Tibial nerve (tissue), 4 donors: ENCODE results near the gene SCAI. TPM values are rescaled to one million over a fixed set of nuclear protein-coding genes. Genes with fewer than 3 reads are reported as not detected.

ENCODE experiments used
- DNase-seq, 2 donors: peaks; one replicate each; pipeline ENCODE4 v3.0.0-alpha.2; 2019; ENCODE audit warnings: low spot score in 2 of 2
- H3K27ac ChIP-seq, 4 donors: fragments of 200-600 bp; sonication (generic) in 3 of 4; one replicate each; pipeline ENCODE4 v1.5.1; 2017 to 2019; ENCODE audit warnings: mild to moderate bottlenecking in 1 of 4
- H3K27me3 ChIP-seq, 2 donors: fragments of 200-600 bp; sonication (generic) in 1 of 2; one replicate each; pipeline versions ENCODE4 v1.5.1 to v1.6.0; 2017 to 2019
- H3K36me3 ChIP-seq, 3 donors: fragments of 200-600 bp; sonication (generic); one replicate each; pipeline ENCODE4 v1.5.1; 2018 to 2019
- H3K4me1 ChIP-seq, 4 donors: fragments of 200-600 bp; sonication (generic) in 3 of 4; one replicate each; pipeline ENCODE4 v1.5.1; 2017 to 2019
- H3K4me3 ChIP-seq, 4 donors: fragments of 200-600 bp; sonication (generic) in 3 of 4; one replicate each; pipeline ENCODE4 v1.5.1; 2017 to 2019; ENCODE audit warnings: mild to moderate bottlenecking in 1 of 4, moderate library complexity in 1 of 4
- H3K9me3 ChIP-seq, 4 donors: fragments of 200-600 bp; sonication (generic) in 3 of 4; one replicate each; pipeline ENCODE4 v1.5.1; 2017 to 2019
- EP300 ChIP-seq, 2 donors: sonication (generic); formaldehyde crosslinking; IDR thresholded peaks; one replicate each; pipeline ENCODE4 v1.6.1; 2017; ENCODE audit warnings: antibody characterized with exemption in 2 of 2, mild to moderate bottlenecking in 1 of 2
- POLR2A ChIP-seq, 2 donors: fragments of 450-650 bp; IDR thresholded peaks; one replicate each; pipeline ENCODE4 v1.6.1; 2017; ENCODE audit warnings: antibody characterized with exemption in 2 of 2, mild to moderate bottlenecking in 2 of 2, moderate library complexity in 2 of 2
- WGBS, 2 donors: methylation state at CpG; one replicate each; pipeline ENCODE4 v1.1.5; 2018; 5-methylcytosine and 5-hydroxymethylcytosine counted together
- total RNA-seq, 4 donors: library from RNA; depleted of rRNA; stranded (reverse); fragments of >200 nt; gene quantifications; one replicate each; pipeline ENCODE4 v1.1.0, GENCODE V29; 2016
- TF ChIP-seq, protein P1 (sequence below), 5 experiments: fragments of 200-600 bp in 3 of 5; fragments of 450-650 bp in 2 of 5; sonication (generic) in 3 of 5; IDR thresholded peaks; one replicate each; pipeline ENCODE4 v1.5.1; 2016 to 2019; ENCODE audit warnings: antibody characterized with exemption in 5 of 5, mild to moderate bottlenecking in 3 of 5, moderate library complexity in 2 of 5

The SCAI gene
- total RNA-seq, 4 donors from 2014 or later = 8.8 to 19.2 (median 9.4) TPM

- no peak for DNase-seq
- no peaks in the 10 kb centered on the region for H3K4me1 ChIP-seq
- H3K9me3 ChIP-seq = no peaks in the 10 kb centered on the region
- H3K27me3 ChIP-seq = no peaks in the 10 kb centered on the region
- H3K4me3 ChIP-seq = no peak overlapping the region
- WGBS, 2 donors = 84 to 86% methylated on average over 2 of the region's 2 CpGs
- H3K36me3 ChIP-seq = peaks cover 0 to 98% (median 14%) of the 10 kb centered on the region in 3 donors
- TF ChIP-seq, protein P1, sequence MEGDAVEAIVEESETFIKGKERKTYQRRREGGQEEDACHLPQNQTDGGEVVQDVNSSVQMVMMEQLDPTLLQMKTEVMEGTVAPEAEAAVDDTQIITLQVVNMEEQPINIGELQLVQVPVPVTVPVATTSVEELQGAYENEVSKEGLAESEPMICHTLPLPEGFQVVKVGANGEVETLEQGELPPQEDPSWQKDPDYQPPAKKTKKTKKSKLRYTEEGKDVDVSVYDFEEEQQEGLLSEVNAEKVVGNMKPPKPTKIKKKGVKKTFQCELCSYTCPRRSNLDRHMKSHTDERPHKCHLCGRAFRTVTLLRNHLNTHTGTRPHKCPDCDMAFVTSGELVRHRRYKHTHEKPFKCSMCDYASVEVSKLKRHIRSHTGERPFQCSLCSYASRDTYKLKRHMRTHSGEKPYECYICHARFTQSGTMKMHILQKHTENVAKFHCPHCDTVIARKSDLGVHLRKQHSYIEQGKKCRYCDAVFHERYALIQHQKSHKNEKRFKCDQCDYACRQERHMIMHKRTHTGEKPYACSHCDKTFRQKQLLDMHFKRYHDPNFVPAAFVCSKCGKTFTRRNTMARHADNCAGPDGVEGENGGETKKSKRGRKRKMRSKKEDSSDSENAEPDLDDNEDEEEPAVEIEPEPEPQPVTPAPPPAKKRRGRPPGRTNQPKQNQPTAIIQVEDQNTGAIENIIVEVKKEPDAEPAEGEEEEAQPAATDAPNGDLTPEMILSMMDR (IDR thresholded peaks at IDR 0.05) = no peak
- TF ChIP-seq POLR2A (IDR thresholded peaks at IDR 0.05) (no peak), EP300 (IDR thresholded peaks at IDR 0.05) (no peak)
- no peak overlapping the region for H3K27ac ChIP-seq
Observed at GRCh38 chr9:124908098-124908497, 235.2 kb downstream of the SCAI start.

- Histone ChIP-seq H3K9me3 (no peaks in the 10 kb centered on the region), H3K27ac (no peak overlapping the region), H3K36me3 (peaks cover 0 to 96% (median 9%) of the 10 kb centered on the region in 3 donors), H3K4me3 (no peak overlapping the region), H3K4me1 (no peaks in the 10 kb centered on the region), H3K27me3 (no peaks in the 10 kb centered on the region)
- no peak for DNase-seq
- 67 to 72% methylated on average over 1 of the region's 1 CpG for WGBS, 2 donors
- TF ChIP-seq, protein P1 (IDR thresholded peaks at IDR 0.05) = no peak
- TF ChIP-seq POLR2A (IDR thresholded peaks at IDR 0.05) (no peak), EP300 (IDR thresholded peaks at IDR 0.05) (no peak)
Observed at GRCh38 chr9:124906966-124907365, 236.4 kb downstream of the SCAI start.

DNA sequence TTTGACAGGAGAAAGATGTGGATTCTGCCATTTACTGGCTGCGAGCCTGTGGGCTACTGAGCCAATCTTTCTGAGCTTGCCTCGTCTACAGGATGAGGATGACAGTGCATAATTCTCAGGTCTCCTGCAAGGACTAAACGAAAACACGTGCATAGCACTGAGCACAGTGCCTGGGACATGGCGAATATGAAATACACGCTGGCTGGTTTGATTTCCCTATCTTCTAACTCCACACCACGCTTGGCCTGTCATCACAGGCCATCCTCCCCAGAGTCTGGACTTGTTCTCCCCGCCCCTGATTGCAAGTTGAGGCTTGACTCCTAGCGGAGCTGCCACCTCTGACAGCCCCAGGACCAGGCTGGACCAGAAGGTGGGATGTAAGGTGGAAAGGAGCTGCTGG, 243.5 kb downstream of the SCAI start:
- Histone ChIP-seq H3K4me3 (no peak overlapping the region), H3K4me1 (no peaks in the 10 kb centered on the region), H3K9me3 (no peaks in the 10 kb centered on the region), H3K27ac (no peak overlapping the region), H3K36me3 (peaks cover 0 to 83% (median 16%) of the 10 kb centered on the region in 3 donors), H3K27me3 (no peaks in the 10 kb centered on the region)
- TF ChIP-seq POLR2A (IDR thresholded peaks at IDR 0.05) (no peak), EP300 (IDR thresholded peaks at IDR 0.05) (no peak)
- TF ChIP-seq, protein P1 (IDR thresholded peaks at IDR 0.05) = no peak
- no peak for DNase-seq
- 92 to 94% methylated on average over 9 of the region's 9 CpGs for WGBS, 2 donors

- no peaks in the 10 kb centered on the region for H3K27me3 ChIP-seq
- peaks cover 0 to 8% (median 0%) of the 10 kb centered on the region in 4 donors for H3K4me1 ChIP-seq
- WGBS, 2 donors = 61 to 69% methylated on average over 6 of the region's 6 CpGs
- DNase-seq = no peak
- no peak overlapping the region for H3K4me3 ChIP-seq
- TF ChIP-seq, protein P1 (IDR thresholded peaks at IDR 0.05) = no peak
- TF ChIP-seq POLR2A (IDR thresholded peaks at IDR 0.05) (no peak), EP300 (IDR thresholded peaks at IDR 0.05) (no peak)
- no peak overlapping the region for H3K27ac ChIP-seq
- H3K9me3 ChIP-seq = no peaks in the 10 kb centered on the region
- peaks cover 0 to 82% (median 11%) of the 10 kb centered on the region in 3 donors for H3K36me3 ChIP-seq
Observed at GRCh38 chr9:124897570-124898460, 245.5 kb downstream of the SCAI start.

DNA sequence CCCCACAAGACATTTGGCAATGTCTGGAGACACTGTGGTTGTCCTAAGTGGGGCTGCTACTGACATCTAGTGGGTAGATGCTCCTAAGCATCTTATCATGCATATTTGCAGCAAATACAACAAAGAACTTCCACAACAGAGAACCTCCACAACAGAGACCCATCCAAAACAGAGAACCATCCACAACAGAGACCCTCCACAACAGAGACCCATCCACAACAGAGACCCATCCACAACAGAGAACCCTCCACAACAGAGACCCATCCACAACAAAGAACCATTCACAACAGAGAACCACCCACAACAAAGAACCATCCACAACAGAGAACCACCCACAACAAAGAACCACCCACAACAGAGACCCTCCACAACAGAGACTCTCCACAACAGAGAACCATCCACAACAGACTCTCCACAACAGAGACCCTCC, 248.6 kb downstream of the SCAI start:
- DNase-seq = peak in 1 of 2 donors; percentile 8
- TF ChIP-seq, protein P1 (IDR thresholded peaks at IDR 0.05) = peak in 3 of 5 experiments; percentile 16 to 19 (median 16)
- TF ChIP-seq EP300 (IDR thresholded peaks at IDR 0.05) = no peak
- Histone ChIP-seq H3K4me3 (no peak overlapping the region), H3K9me3 (no peaks in the 10 kb centered on the region), H3K27ac (peak overlapping the region in 2 of 4 donors; percentile 32 to 70), H3K36me3 (peaks cover 0 to 90% (median 4%) of the 10 kb centered on the region in 3 donors), H3K4me1 (peaks cover 0 to 8% (median 0%) of the 10 kb centered on the region in 4 donors), H3K27me3 (no peaks in the 10 kb centered on the region)
